CD4-positive, alpha-beta T cell treated with Interleukin-6 at 100 ng/mL for 8 hours (primary cell): Measurements from ENCODE around the gene LMF1.

Experiments used
- DNase-seq: peaks from one replicate; pipeline ENCODE4 v3.0.0-alpha.2; 2020; ENCODE audit warnings: mixed read lengths, low spot score

The LMF1 gene

DNA sequence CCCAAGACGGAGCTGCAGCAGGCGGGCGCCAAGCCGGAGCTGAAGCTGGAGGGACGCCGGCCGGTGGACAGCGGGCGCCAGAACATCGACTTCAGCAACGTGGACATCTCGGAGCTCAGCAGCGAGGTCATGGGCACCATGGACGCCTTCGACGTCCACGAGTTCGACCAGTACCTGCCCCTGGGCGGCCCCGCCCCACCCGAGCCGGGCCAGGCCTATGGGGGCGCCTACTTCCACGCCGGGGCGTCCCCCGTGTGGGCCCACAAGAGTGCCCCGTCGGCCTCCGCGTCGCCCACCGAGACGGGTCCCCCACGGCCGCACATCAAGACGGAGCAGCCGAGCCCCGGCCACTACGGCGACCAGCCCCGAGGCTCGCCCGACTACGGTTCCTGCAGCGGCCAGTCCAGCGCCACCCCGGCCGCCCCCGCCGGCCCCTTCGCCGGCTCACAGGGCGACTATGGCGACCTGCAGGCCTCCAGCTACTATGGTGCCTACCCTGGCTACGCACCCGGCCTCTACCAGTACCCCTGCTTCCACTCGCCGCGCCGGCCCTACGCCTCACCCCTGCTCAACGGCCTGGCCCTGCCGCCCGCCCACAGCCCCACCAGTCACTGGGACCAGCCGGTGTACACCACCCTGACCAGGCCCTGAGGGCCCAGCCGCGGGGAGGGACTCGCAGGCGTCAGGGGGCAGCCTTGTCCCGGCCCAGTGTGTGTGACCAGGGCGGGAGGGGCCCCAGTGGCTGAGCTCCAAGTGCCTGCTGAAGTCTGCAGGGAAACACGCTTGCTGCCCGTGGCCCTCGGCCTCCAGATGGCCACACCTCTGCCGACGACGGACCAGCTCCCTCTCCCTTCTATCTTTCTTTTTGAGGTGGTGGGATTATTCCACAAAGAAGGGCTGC is 14.2 kb upstream of the LMF1 start:
- DNase-seq: no peak

- no peak for DNase-seq
Measured at GRCh38 chr16:984121-984694, 13.4 kb upstream of the LMF1 start.

- no peak for DNase-seq
Measured at GRCh38 chr16:983044-984030, 12.6 kb upstream of the LMF1 start.

DNA sequence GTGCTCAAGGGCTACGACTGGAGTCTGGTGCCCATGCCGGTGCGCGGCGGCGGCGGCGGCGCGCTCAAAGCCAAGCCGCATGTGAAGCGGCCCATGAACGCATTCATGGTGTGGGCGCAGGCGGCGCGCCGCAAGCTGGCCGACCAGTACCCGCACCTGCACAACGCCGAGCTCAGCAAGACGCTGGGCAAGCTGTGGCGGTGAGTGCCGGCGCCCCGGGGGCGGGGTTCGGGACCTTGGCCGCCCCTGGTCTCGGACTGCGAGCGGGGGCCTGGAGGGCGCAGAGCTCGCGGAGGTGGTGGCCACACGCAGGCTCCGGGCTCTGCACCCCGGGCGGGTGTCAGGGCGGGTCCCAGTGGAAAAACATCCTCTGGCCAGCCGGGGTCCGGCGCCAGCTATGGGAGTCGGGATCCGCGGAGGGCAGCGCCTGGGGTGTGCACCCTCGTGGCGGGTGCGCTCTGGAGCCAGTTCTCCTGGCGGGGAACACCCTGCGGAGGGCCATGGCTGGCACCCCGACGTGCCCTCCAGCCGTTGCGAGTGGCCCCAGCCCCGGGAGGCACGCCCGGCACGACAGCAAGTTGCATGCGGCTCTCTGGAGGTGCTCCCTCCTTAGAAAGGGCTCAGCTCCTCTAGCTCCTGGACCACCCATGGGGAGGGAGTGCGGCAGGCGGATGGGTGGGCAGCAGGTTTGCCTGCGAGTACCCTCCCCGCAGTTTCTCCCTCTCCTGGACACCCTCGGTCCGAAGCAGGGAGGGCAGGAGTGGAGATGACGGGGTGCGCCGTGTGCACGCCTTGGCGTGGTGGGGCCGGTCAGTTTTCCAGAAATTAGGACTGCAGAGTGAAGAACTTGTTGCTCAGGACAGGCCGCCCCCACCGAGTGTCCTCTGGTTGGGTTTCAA is 11.6 kb upstream of the LMF1 start:
- no peak for DNase-seq

GRCh38 chr16:981695-982144 is 10.9 kb upstream of the LMF1 start, which contains the start of gene SOX8:
Gene SOX8 (plus strand): TSS chr16:981770. CDS start chr16:981923, 153 bp downstream.
- no peak for DNase-seq

DNA sequence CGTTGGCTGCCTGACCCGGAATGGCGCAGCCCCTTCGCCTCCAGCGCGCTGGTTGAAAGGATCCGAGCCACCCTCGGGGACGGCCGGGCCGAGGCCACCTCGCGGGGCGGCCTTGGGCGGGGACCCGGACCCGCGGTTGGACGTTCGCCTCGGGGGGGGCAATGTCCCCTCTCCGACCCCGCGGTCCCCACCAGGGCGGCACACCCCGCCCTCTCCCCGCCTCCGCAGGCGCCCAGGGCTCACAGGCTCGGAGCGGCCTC is 9.7 kb upstream of the LMF1 start:
- DNase-seq: no peak

GRCh38 chr16:979859-980594 is 9.2 kb upstream of the LMF1 start:
- no peak for DNase-seq

DNA sequence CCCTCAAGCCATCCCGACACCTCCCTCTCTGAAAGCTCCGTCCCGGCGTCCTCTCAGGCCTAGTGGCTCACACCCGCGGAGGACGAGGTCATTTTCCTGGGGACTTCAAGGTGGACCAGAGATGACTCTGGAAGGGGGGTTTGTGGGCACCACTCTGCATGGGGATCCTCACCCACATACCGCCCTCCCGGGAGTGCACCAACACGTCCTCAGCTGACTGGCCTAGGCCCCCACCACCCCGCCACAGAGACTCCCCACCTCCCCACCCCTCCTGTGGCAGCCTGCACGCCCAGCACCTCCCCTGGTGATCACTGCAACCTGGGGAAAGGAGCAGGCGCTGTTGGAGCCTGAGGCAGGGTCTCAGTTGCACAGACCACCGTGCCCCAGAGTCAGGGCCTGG is 8.4 kb upstream of the LMF1 start:
- DNase-seq: no peak

GRCh38 chr16:978403-978802 is 7.6 kb upstream of the LMF1 start:
- DNase-seq: no peak

DNA sequence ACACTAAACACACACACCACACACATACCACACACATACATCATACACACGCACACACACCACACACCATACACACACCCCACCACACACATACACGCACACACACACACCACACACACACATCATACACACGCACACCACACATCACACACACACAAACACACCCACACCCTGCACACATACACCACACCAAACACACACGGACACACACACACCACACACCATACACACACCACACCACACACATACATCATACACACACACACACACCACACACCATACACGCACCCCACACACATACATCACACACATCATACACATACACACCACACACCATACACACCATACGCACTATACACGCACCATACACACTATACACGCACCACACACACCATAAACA is 7.1 kb upstream of the LMF1 start:
- DNase-seq: no peak

- no peak for DNase-seq
Measured at GRCh38 chr16:977081-977701, 6.4 kb upstream of the LMF1 start.

GRCh38 chr16:976389-976931 is 5.7 kb upstream of the LMF1 start:
- peak; percentile 38 for DNase-seq

- DNase-seq: no peak
Measured at GRCh38 chr16:975291-975690, 4.5 kb upstream of the LMF1 start.

DNA sequence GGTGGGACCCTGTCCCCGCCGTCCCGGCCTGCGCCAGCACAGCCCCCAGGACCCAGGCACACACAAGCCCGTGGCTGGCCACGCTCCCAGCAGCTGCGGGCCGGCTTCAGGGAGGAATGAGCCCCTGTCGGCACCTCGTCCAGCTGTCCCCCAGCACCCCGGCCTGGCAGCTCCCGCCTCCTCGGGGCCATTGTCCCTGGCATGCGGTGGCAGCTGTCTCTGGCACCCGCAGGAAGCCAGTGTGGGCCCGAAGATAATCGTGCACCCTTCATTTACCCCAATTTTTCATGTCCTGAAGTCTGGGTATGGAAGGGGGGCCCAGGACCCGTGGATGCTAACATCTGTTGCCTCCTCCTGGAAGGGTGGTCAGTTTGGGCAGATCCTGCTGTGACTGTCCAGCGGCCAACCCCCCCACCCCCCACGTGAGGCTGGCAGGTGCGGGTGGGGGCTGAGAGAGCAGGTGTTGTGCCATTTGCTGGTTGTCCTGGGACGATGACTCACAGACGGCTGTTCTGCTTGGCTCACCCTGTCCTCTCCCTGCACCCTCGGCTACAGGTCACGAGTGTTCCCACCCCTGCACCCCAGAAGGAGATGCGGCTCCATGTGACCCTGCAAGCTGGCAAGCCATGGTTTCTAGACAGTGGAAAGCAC is 4.0 kb upstream of the LMF1 start:
- no peak for DNase-seq

GRCh38 chr16:974001-974601 is 3.3 kb upstream of the LMF1 start:
- no peak for DNase-seq

DNA sequence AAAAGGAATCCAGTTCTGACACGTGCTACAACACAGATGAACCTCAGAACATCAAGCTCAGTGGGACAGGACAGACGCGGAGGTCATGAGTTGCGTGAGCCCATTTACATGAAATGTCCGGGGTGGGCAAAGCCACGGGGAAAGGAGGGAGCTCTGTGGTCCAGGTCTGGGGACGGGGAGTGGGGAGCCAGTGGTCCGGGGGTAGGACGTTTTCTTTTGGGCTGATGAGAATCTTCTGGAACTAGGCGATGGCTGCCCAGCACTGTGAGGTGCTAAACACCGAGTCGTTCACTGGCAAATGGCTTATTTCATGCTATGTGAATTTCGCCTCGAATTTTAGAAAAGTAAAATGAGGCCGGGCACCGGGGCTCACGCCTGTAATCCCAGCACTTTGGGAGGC is 2.6 kb upstream of the LMF1 start:
- no peak for DNase-seq

GRCh38 chr16:972316-973002 is 1.7 kb upstream of the LMF1 start:
- no peak for DNase-seq

- DNase-seq: no peak
Measured at GRCh38 chr16:971981-972315, 1.2 kb upstream of the LMF1 start.

DNA sequence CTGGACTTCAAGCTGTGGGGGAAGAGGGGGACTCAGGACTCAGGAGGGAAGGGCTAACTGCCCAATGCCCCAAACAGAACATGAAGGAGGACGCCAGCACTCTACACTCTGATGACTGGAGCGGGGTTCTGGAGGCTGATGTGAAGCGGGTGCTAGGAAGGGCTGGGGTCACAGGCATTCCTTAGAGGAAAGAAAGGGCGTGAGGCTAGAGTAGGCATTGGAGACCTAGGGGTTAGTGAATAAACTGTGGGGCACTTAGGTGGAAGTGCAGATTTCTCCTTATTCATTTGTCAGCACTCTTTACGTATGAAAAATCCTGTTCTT is 760 bp upstream of the LMF1 start:
- no peak for DNase-seq
